IMR-90 (cell line): Measurements from ENCODE around the gene CDC7. TPM values are rescaled to one million over a fixed set of nuclear protein-coding genes. Genes with fewer than 3 reads are reported as not detected.

Source experiments
- ATAC-seq: fragments of 200-7000 bp; cut with Tn5 transposase; 2 replicates; pipeline ENCODE4 v1.9.1; 2020; ENCODE audit warnings: low read depth, mild to moderate bottlenecking, moderate library complexity
- BruUV-seq: library from RNA; stranded (reverse); fragments of 400-500 nt; replicated peaks from 2 replicates; lab custom pipeline; 2021; lab: Mats Ljungman, UMichigan
- CTCF ChIA-PET: fragments of 300-600 bp; formaldehyde crosslinking; extraction: SDS; loops from one replicate; lab custom pipeline; 2021; ENCODE audit warnings: antibody characterized with exemption; lab: Yijun Ruan, JAX
- POLR2A ChIA-PET: fragments of 300-600 bp; sonication (Branson Sonifier 250); formaldehyde crosslinking; loops from one replicate; lab custom pipeline; 2022; ENCODE audit warnings: antibody characterized with exemption; ENCODE audit not compliant: unreplicated experiment; lab: Charles Lee
- DNase-seq: peaks from one replicate; pipeline ENCODE4 v3.0.0; 2013
- H2AFZ ChIP-seq: replicated peaks from 2 replicates; pipeline ENCODE3; 2013; ENCODE audit warnings: low read length, mild to moderate bottlenecking; ENCODE audit not compliant: poor library complexity
- H2AK5ac ChIP-seq: 2 replicates; pipeline ENCODE4 v1.6.1; 2013; ENCODE audit warnings: low read depth, low read length, inconsistent platforms
- H2AK9ac ChIP-seq: replicated peaks from 2 replicates; pipeline ENCODE3; 2013; ENCODE audit warnings: mild to moderate bottlenecking, low read depth, low read length, moderate library complexity; ENCODE audit not compliant: poor library complexity
- H2BK120ac ChIP-seq: 2 replicates; pipeline ENCODE4 v1.6.1; 2013; ENCODE audit warnings: low read depth, low read length, inconsistent platforms
- H2BK15ac ChIP-seq: 3 replicates; pipeline ENCODE4 v1.6.1; 2013; ENCODE audit warnings: low read depth, low read length, inconsistent platforms
- H2BK20ac ChIP-seq: 2 replicates; pipeline ENCODE4 v1.6.1; 2013; ENCODE audit warnings: low read depth, mild to moderate bottlenecking, inconsistent platforms, low read length, moderate library complexity
- H2BK5ac ChIP-seq: 2 replicates; pipeline ENCODE4 v1.6.1; 2013; ENCODE audit warnings: mild to moderate bottlenecking, low read depth, low read length, inconsistent platforms; ENCODE audit not compliant: poor library complexity, severe bottlenecking
- H3K14ac ChIP-seq: replicated peaks from 2 replicates; pipeline ENCODE4 v1.6.1; 2013; ENCODE audit warnings: low read depth, low read length, inconsistent platforms
- H3K18ac ChIP-seq: 2 replicates; pipeline ENCODE4 v1.6.1; 2013; ENCODE audit warnings: low read depth, low read length, control low read depth
- H3K23ac ChIP-seq: 2 replicates; pipeline ENCODE4 v1.6.1; 2013; ENCODE audit warnings: low read depth, low read length, inconsistent platforms
- H3K27ac ChIP-seq: 2 replicates; pipeline ENCODE4 v1.5.1; 2013; ENCODE audit warnings: mild to moderate bottlenecking, control low read depth, low read length; ENCODE audit not compliant: insufficient read depth
- H3K27me3 ChIP-seq: 2 replicates; pipeline ENCODE4 v1.6.1; 2013; ENCODE audit warnings: low read length; ENCODE audit not compliant: control insufficient read depth, insufficient read depth
- H3K36me3 ChIP-seq: 2 replicates; pipeline ENCODE4 v1.6.1; 2013; ENCODE audit warnings: low read length, mixed read lengths; ENCODE audit not compliant: control insufficient read depth, insufficient read depth
- H3K4ac ChIP-seq: 2 replicates; pipeline ENCODE4 v1.6.1; 2013; ENCODE audit warnings: low read depth, low read length, inconsistent platforms
- H3K4me1 ChIP-seq: 2 replicates; pipeline ENCODE4 v1.6.1; 2013; ENCODE audit warnings: low read length, mixed read lengths; ENCODE audit not compliant: control insufficient read depth, insufficient read depth
- H3K4me2 ChIP-seq: 2 replicates; pipeline ENCODE4 v1.6.1; 2013; ENCODE audit warnings: low read depth, mild to moderate bottlenecking, control low read depth, low read length, moderate library complexity
- H3K4me3 ChIP-seq: 2 replicates; pipeline ENCODE4 v1.5.1; 2013; ENCODE audit warnings: low read depth, mild to moderate bottlenecking, control low read depth, low read length, moderate library complexity; ENCODE audit not compliant: insufficient read depth
- H3K56ac ChIP-seq: 2 replicates; pipeline ENCODE4 v1.6.1; 2013; ENCODE audit warnings: low read length, inconsistent platforms; ENCODE audit not compliant: insufficient read depth; ENCODE audit errors: extremely low read depth
- H3K79me1 ChIP-seq, 2 experiments: 2 replicates each; pipeline ENCODE4 v1.6.1; 2013; ENCODE audit warnings: low read length in 2 of 2, inconsistent platforms in 1 of 2, low read depth in 1 of 2
- H3K9ac ChIP-seq: 2 replicates; pipeline ENCODE4 v1.6.1; 2013; ENCODE audit warnings: low read depth, low read length, control low read depth
- H3K9me1 ChIP-seq: 2 replicates; pipeline ENCODE4 v1.6.1; 2013; ENCODE audit warnings: low read length, inconsistent platforms; ENCODE audit not compliant: insufficient read depth
- H3K9me3 ChIP-seq: 2 replicates; pipeline ENCODE4 v1.6.1; 2013; ENCODE audit warnings: low read length; ENCODE audit not compliant: control insufficient read depth, insufficient read depth
- H4K20me1 ChIP-seq: 2 replicates; pipeline ENCODE4 v1.6.1; 2013; ENCODE audit warnings: low read length, inconsistent platforms; ENCODE audit not compliant: insufficient read depth
- H4K5ac ChIP-seq: 2 replicates; pipeline ENCODE4 v1.6.1; 2013; ENCODE audit warnings: mild to moderate bottlenecking, low read depth, low read length, control low read depth
- H4K8ac ChIP-seq, 2 experiments: 2 replicates each; pipeline ENCODE4 v1.6.1; 2013; ENCODE audit warnings: low read depth in 2 of 2, low read length in 2 of 2, control low read depth in 1 of 2, inconsistent platforms in 1 of 2
- H4K91ac ChIP-seq: 2 replicates; pipeline ENCODE4 v1.6.1; 2013; ENCODE audit warnings: low read depth, low read length, inconsistent platforms; ENCODE audit not compliant: insufficient read depth
- CHD1 ChIP-seq: IDR thresholded peaks from 2 replicates; pipeline ENCODE4 v1.6.1; 2012; ENCODE audit warnings: low read depth, low read length, improper control_type of control experiment
- FOS ChIP-seq: fragments of 150-350 bp; IDR thresholded peaks from 2 replicates; pipeline ENCODE4 v1.6.1; 2016; ENCODE audit warnings: low read depth, low read length
- SMC3 ChIP-seq: fragments of 150-350 bp; IDR thresholded peaks from 2 replicates; pipeline ENCODE4 v1.6.1; 2016; ENCODE audit warnings: low read depth, mild to moderate bottlenecking, antibody characterized with exemption, low read length, moderate library complexity
- WGBS, 2 experiments: methylation state at CpG; one replicate each; pipeline versions ENCODE4 v1.1.5 to v1.1.7; 2013; ENCODE audit warnings: missing lambda C conversion rate in 2 of 2; ENCODE audit not compliant: insufficient read length in 1 of 2; ENCODE audit errors: extremely low coverage in 2 of 2; 5-methylcytosine and 5-hydroxymethylcytosine counted together
- dilution Hi-C: fragments of 300-500 bp; cut with HindIII; formaldehyde crosslinking; loops from one replicate; pipeline ENCODE4 v1.14.3; 2018; ENCODE audit warnings: low sequenced_read_pairs; ENCODE audit not compliant: unreplicated experiment
- in situ Hi-C: fragments of 300-500 bp; cut with MboI; formaldehyde crosslinking; loops from 3 replicates; pipeline ENCODE4 v1.14.3; 2019; ENCODE audit warnings: low sequenced_read_pairs, inconsistent platforms, mixed read lengths
- intact Hi-C: fragments of 100-400 bp; cut with micrococcal nuclease; formaldehyde crosslinking; loops from 2 replicates; pipeline ENCODE4 v1.10.0; 2022
- polyA plus RNA-seq, 3 experiments: library from polyadenylated mRNA; depleted of rRNA; stranded (reverse); fragments of >200 nt; gene quantifications; 2 replicates each; pipeline ENCODE4 v1.2.3, GENCODE V29; 2012; ENCODE audit warnings: low replicate concordance in 1 of 3
- total RNA-seq: library from RNA; depleted of rRNA; stranded (reverse); fragments of >200 nt; gene quantifications from 2 replicates; pipeline ENCODE4 v1.2.3, GENCODE V29; 2012
- TF ChIP-seq, protein P1 (sequence below): fragments of 150-350 bp; IDR thresholded peaks from 2 replicates; pipeline ENCODE4 v1.6.1; 2016; ENCODE audit warnings: low read depth, mild to moderate bottlenecking, low read length, moderate library complexity, borderline replicate concordance

The CDC7 gene
- total and polyA plus RNA-seq, 2 of the 4 experiments (the other 2 are of a cell fraction): 4.3 to 4.7 TPM

DNA sequence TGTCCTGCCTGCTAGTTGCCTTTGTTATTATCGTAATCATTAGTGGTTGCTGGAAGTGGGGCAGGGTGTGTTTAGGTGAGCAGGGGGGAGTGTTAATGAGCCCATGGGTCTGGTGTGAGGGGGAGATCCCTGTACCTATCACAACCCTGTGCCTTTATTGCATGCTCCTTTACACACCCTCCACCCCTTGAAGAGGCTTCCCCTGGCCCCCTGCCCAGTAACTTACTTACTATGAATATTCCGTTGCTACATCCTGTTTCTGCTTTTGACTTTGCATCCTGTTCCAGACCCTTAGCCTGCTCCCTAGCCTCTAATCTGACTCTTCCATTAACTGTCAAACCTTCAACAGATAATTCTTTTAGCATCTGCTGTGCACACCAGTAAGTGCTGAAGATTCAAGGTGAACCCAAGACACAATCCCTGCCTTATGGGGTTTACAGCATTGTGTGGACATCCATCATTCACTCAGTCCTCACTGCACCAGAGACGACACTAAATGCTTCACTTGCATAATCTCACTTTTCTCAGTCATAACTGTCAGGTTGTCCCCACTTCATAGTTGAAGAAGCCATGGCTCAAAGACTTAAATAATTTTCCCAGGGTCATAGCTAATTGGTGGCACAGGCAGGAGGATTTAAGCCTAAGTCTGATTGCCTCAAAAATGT, 47.9 kb downstream of the CDC7 start:
- no peak overlapping the region for H2AK5ac ChIP-seq
- no peak overlapping the region for H4K5ac ChIP-seq
- H4K20me1 ChIP-seq: no peaks in the 10 kb centered on the region
- no peak overlapping the region for H4K91ac ChIP-seq
- BruUV-seq: no TSS peak
- in situ Hi-C loops (no loop called here), intact Hi-C loops (no loop called here), dilution Hi-C loops (no loop called here)
- ATAC-seq (no peak), DNase-seq (no peak)
- no peak overlapping the region for H3K27ac ChIP-seq
- H3K9me3 ChIP-seq: no peaks in the 10 kb centered on the region
- H4K8ac ChIP-seq: no peak overlapping the region
- ChIA-PET CTCF (no interaction called here), POLR2A (no interaction called here)
- H3K4me3 ChIP-seq: no peak overlapping the region
- no peak overlapping the region for H3K14ac ChIP-seq
- no peak overlapping the region for H2BK120ac ChIP-seq
- TF ChIP-seq SMC3: no peak
- no peak for TF ChIP-seq FOS
- no peak for TF ChIP-seq CHD1
- TF ChIP-seq, protein P1, sequence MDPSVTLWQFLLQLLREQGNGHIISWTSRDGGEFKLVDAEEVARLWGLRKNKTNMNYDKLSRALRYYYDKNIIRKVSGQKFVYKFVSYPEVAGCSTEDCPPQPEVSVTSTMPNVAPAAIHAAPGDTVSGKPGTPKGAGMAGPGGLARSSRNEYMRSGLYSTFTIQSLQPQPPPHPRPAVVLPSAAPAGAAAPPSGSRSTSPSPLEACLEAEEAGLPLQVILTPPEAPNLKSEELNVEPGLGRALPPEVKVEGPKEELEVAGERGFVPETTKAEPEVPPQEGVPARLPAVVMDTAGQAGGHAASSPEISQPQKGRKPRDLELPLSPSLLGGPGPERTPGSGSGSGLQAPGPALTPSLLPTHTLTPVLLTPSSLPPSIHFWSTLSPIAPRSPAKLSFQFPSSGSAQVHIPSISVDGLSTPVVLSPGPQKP: no peak
- H3K79me1 ChIP-seq: no peaks in the 10 kb centered on the region
- peaks cover 17% of the 10 kb centered on the region for H3K27me3 ChIP-seq
- H3K23ac ChIP-seq: no peak overlapping the region
- H3K18ac ChIP-seq: no peak overlapping the region
- no peak overlapping the region for H2AFZ ChIP-seq
- H2BK20ac ChIP-seq: no peak overlapping the region
- H3K4me2 ChIP-seq: no peak overlapping the region
- no peak overlapping the region for H3K9ac ChIP-seq
- no peaks in the 10 kb centered on the region for H3K36me3 ChIP-seq
- 93% methylated on average over 2 of the region's 3 CpGs; no CpG with 5 or more reads in 1 of the 2 experiments for WGBS, 2 experiments
- peaks cover 3% of the 10 kb centered on the region; the same call in 1 of the 2 replicates for H3K4me1 ChIP-seq
- no peak overlapping the region for H2AK9ac ChIP-seq
- H2BK5ac ChIP-seq: no peak overlapping the region
- H3K9me1 ChIP-seq: no peaks in the 10 kb centered on the region
- H3K56ac ChIP-seq: no peak overlapping the region
- H2BK15ac ChIP-seq: no peak overlapping the region
- H3K4ac ChIP-seq: no peak overlapping the region
